GM10266 (cell line): ENCODE results near the gene TXK.

Experiments
- DNase-seq: peaks from one replicate; pipeline ENCODE4 v3.0.0; 2012; ENCODE audit errors: extremely low spot score
- TF ChIP-seq, protein P1 (sequence below): IDR thresholded peaks from 2 replicates; pipeline ENCODE4 v1.5.1; 2012; ENCODE audit warnings: mild to moderate bottlenecking, low read depth; ENCODE audit not compliant: control insufficient read depth, insufficient read depth; ENCODE audit errors: missing control alignments

TXK gene

GRCh38 chr4:48137846-48138245 is 3.8 kb upstream of the TXK start:
- TF ChIP-seq, protein P1, sequence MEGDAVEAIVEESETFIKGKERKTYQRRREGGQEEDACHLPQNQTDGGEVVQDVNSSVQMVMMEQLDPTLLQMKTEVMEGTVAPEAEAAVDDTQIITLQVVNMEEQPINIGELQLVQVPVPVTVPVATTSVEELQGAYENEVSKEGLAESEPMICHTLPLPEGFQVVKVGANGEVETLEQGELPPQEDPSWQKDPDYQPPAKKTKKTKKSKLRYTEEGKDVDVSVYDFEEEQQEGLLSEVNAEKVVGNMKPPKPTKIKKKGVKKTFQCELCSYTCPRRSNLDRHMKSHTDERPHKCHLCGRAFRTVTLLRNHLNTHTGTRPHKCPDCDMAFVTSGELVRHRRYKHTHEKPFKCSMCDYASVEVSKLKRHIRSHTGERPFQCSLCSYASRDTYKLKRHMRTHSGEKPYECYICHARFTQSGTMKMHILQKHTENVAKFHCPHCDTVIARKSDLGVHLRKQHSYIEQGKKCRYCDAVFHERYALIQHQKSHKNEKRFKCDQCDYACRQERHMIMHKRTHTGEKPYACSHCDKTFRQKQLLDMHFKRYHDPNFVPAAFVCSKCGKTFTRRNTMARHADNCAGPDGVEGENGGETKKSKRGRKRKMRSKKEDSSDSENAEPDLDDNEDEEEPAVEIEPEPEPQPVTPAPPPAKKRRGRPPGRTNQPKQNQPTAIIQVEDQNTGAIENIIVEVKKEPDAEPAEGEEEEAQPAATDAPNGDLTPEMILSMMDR, result no peak
- no peak for DNase-seq

- TF ChIP-seq, protein P1, result no peak
- no peak for DNase-seq
These were observed 381 bp downstream of the TXK start for GRCh38 chr4:48133669-48134068.

- DNase-seq, result no peak
- TF ChIP-seq, protein P1, result no peak
These were observed 2.3 kb downstream of the TXK start for GRCh38 chr4:48131736-48132135.

- no peak for DNase-seq
- TF ChIP-seq, protein P1, result no peak
These were observed 4.0 kb downstream of the TXK start for GRCh38 chr4:48130100-48130499.

DNA sequence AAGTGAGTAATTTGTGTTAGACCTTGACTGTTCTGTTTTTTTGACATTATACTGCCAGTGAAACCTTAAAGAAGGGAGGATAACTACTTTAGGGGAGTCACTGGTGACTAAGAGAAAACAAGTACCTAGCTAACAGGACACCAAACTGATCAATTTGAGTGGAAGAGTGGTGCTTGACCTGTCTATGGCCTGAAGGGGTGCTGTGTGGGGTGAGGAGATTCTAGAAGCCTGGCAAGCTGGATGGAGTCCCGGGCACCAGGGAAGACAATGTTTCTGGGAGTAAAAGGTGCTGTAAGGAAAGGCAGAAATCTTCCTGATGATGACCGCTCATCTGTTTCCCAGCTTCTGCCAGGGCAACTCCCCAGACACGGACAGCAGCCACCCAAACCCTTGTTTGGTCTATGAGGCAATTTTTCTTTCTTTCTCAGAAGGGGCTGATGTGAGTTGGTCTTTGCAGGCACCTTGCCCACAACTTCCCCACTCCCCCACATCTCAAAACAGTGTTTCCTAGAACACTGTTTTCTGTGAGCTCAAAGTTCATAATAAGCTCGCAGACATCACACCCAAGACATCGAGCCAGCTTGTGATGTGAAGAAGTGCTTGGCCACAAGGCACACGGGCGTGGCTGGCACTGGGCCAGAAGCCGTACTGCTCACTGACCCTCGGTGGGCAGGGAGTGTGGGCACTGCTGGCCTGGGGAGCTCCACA is 4.6 kb downstream of the TXK start:
- TF ChIP-seq, protein P1, result no peak
- DNase-seq, result no peak

DNA sequence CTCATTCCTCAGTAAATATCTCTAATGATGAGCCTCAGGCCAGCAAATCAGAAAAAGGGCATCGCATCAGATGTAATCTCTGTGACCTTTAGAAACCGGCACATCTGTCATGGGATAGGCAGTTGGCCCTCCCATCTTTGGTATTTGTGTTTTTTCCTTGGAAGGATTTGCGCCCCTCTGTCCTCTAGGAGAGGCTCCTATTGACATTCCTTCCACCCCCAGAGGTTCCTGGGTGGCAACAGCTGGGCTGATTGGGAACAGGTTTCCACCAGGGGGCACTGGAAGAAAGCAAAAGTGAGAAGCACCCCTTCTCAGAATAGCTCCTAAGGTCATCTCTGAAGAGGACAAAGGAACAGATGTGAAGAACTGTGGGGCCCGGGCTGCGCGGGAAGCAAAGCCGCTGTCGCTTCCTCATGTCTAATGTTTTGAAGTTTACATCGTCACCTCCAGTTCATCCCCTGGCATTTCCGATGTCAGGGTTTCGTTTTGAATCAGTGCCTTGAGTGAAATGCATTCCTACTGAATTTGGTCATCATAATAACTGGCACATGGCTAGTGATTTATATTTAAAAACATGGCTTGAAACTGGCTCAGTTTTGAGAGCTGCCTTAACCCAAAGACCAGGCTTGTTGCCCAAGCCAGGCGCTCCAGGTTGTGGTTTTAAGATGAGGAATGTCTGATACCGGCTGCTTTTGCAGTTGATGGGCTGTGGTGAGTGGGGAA is 6.2 kb downstream of the TXK start:
- DNase-seq, result peak; percentile 62

More for the DNA sequence above, 6.2 kb downstream of the TXK start:
- TF ChIP-seq, protein P1, result peak; percentile 63
